Sigmoid colon (tissue), 7 donors: ENCODE measurements around the gene EXOC6B. TPM values are rescaled to one million over a fixed set of nuclear protein-coding genes. Genes with fewer than 3 reads are reported as not detected.

Source experiments
- DNase-seq: peaks from one replicate; pipeline ENCODE4 v3.0.0-alpha.2; 2019
- H3K27ac ChIP-seq, 4 donors: fragments of 200-600 bp; sonication (generic); one replicate each; pipeline ENCODE4 v1.5.1; 2016 to 2019; ENCODE audit warnings: mild to moderate bottlenecking in 1 of 4
- H3K27me3 ChIP-seq, 3 donors: fragments of 200-600 bp; sonication (generic); one replicate each; pipeline ENCODE4 v1.5.1; 2019; ENCODE audit warnings: mild to moderate bottlenecking in 1 of 3
- H3K36me3 ChIP-seq, 4 donors: fragments of 200-600 bp; sonication (generic); one replicate each; pipeline ENCODE4 v1.5.1; 2016 to 2019
- H3K4me1 ChIP-seq, 4 donors: fragments of 200-600 bp; sonication (generic); one replicate each; pipeline ENCODE4 v1.5.1; 2017 to 2019
- H3K4me3 ChIP-seq, 4 donors: fragments of 200-600 bp; sonication (generic); one replicate each; pipeline ENCODE4 v1.5.1; 2017 to 2019; ENCODE audit warnings: mild to moderate bottlenecking in 2 of 4, moderate library complexity in 1 of 4
- H3K9me3 ChIP-seq, 4 donors: fragments of 200-600 bp in 3 of 4; sonication (generic) in 3 of 4; one replicate each; pipeline versions ENCODE4 v1.5.1 to v1.6.1; 2013 to 2019
- EP300 ChIP-seq, 4 donors: sonication (generic); formaldehyde crosslinking; IDR thresholded peaks; one replicate each; pipeline ENCODE4 v1.6.1; 2017; ENCODE audit warnings: antibody characterized with exemption in 4 of 4
- POLR2A ChIP-seq, 2 donors: fragments of 450-650 bp; IDR thresholded peaks; one replicate each; pipeline ENCODE4 v1.6.1; 2016; ENCODE audit warnings: antibody characterized with exemption in 2 of 2, mild to moderate bottlenecking in 2 of 2, moderate library complexity in 2 of 2
- POLR2AphosphoS5 ChIP-seq, 4 donors: sonication (generic); formaldehyde crosslinking; IDR thresholded peaks; one replicate each; pipeline ENCODE4 v1.6.1; 2017; ENCODE audit warnings: antibody characterized with exemption in 4 of 4
- WGBS, 2 donors: extraction: QIAGEN DNeasy Blood & Tissue Kit; methylation state at CpG; one replicate each; pipeline ENCODE4 v1.1.7; 2013; 5-methylcytosine and 5-hydroxymethylcytosine counted together
- intact Hi-C: fragments of 100-400 bp; cut with DNase I; formaldehyde crosslinking; loops from one replicate; pipeline ENCODE4 v1.15.1; 2023
- polyA plus RNA-seq, 3 donors: library from polyadenylated mRNA; stranded (reverse); fragments of 200-250 nt; gene quantifications; one replicate each; pipeline ENCODE4 v1.2.3, GENCODE V29; 2013
- total RNA-seq, 4 donors: library from RNA; depleted of rRNA; stranded (reverse); fragments of >200 nt; gene quantifications; one replicate each; pipeline ENCODE4 v1.1.0, GENCODE V29; 2016
- TF ChIP-seq, protein P1 (sequence below), 4 experiments: fragments of 450-650 bp in 3 of 4; fragments of 200-600 bp in 1 of 4; IDR thresholded peaks; one replicate each; pipeline ENCODE4 v1.5.1; 2016 to 2019; ENCODE audit warnings: antibody characterized with exemption in 4 of 4, mild to moderate bottlenecking in 3 of 4, moderate library complexity in 2 of 4
- donor health status: healthy with polysubstance abuse.
- donor health status: Bipolar disorder and iron deficiency.
- donor health status: healthy.

The EXOC6B gene
- total and polyA plus RNA-seq, 7 donors, result 5.0 to 46.1 (median 25.3) TPM

DNA sequence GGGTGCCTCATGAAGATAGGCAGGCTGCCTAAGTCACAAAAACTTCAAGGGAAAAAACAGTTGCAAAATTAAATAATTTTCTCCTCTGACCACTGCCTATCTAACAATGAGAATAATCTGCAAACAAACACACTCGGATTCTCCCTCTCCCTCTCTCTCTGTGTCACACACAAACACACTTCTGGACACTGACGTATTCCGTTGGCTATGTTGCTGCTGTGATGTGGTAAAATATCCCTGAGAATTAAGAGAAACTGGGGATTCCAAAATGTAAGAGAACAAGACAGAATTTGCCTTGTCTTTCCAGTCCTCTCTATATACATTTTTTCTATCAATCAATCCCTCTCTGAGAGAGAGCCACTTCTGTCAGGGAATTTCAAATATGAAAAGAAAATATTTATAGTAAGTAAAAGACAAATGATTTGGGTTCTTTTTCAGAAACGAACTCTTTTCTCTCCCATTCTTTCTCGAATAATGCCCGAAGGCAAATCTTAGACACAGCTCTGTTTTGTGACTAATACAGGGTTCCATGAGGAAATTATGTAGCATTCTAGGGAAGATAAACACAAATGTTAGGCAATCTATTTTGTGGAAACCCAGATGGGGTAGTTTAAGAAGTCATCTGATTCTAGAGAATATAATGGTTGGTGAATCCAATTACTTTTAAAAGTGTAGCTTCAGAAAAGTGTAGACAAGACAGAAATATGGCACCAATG, 367.9 kb downstream of the EXOC6B start:
- H3K27me3 ChIP-seq, result no peaks in the 10 kb centered on the region
- peaks cover 0 to 6% (median under 1%) of the 10 kb centered on the region in 4 donors for H3K9me3 ChIP-seq
- peaks cover 0 to under 1% (median 0%) of the 10 kb centered on the region in 4 donors for H3K36me3 ChIP-seq
- WGBS, 2 donors, result 81 to 87% methylated on average over 6 of the region's 6 CpGs
- no peak overlapping the region for H3K27ac ChIP-seq
- no peaks in the 10 kb centered on the region for H3K4me1 ChIP-seq
- TF ChIP-seq POLR2AphosphoS5 (IDR thresholded peaks at IDR 0.05) (no peak), POLR2A (IDR thresholded peaks at IDR 0.05) (no peak), EP300 (IDR thresholded peaks at IDR 0.05) (no peak)
- TF ChIP-seq, protein P1, sequence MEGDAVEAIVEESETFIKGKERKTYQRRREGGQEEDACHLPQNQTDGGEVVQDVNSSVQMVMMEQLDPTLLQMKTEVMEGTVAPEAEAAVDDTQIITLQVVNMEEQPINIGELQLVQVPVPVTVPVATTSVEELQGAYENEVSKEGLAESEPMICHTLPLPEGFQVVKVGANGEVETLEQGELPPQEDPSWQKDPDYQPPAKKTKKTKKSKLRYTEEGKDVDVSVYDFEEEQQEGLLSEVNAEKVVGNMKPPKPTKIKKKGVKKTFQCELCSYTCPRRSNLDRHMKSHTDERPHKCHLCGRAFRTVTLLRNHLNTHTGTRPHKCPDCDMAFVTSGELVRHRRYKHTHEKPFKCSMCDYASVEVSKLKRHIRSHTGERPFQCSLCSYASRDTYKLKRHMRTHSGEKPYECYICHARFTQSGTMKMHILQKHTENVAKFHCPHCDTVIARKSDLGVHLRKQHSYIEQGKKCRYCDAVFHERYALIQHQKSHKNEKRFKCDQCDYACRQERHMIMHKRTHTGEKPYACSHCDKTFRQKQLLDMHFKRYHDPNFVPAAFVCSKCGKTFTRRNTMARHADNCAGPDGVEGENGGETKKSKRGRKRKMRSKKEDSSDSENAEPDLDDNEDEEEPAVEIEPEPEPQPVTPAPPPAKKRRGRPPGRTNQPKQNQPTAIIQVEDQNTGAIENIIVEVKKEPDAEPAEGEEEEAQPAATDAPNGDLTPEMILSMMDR (IDR thresholded peaks at IDR 0.05), result no peak
- no peak overlapping the region for H3K4me3 ChIP-seq
- intact Hi-C loops, result no loop called here
- DNase-seq, result no peak

DNA sequence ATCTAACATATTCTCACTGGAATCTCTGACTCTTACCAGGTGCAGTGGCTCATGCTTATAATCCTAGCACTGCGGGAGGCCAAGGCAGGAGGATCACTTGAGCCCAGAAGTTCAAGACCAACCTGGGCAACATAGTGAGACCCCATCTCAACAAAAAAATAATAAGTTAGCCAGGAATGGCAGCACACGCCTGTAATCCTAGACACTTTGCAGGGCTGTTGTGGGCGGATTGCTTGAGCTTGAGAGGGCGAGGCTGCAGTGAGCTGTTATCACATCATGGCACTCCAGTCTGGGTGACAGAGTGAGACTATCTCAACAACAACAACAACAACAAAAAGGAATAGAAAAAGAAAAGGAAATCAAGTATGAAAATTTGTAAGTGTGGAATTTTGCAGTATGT, 371.6 kb downstream of the EXOC6B start:
- Histone ChIP-seq H3K27me3 (no peaks in the 10 kb centered on the region), H3K4me3 (no peak overlapping the region), H3K27ac (no peak overlapping the region), H3K36me3 (no peaks in the 10 kb centered on the region), H3K9me3 (no peaks in the 10 kb centered on the region), H3K4me1 (no peaks in the 10 kb centered on the region)
- 97% methylated on average over 4 of the region's 4 CpGs for WGBS, 2 donors
- no peak for DNase-seq
- TF ChIP-seq, protein P1 (IDR thresholded peaks at IDR 0.05), result no peak
- TF ChIP-seq POLR2A (IDR thresholded peaks at IDR 0.05), result no peak
- TF ChIP-seq EP300 (IDR thresholded peaks at IDR 0.05), result no peak
- TF ChIP-seq POLR2AphosphoS5 (IDR thresholded peaks at IDR 0.05), result no peak
- intact Hi-C loops, result no loop called here

DNA sequence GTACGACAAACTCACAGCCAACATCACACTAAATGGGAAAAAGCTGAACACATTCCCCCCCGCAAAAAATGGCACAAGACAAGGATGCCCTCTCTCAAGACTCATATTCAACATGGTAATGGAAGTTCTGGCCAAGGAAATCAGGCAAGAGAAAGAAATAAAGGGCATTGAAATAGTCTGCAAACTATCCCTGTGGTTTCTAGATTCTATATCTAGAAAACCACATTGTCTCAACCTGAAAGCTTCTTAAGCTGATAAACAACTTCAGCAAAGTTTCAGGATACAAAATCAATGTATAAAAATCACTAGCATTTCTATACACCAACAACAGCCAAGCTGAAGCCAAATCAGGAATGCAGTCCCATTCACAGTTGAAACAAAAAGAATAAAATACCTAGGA, 383.6 kb downstream of the EXOC6B start:
- intact Hi-C loops, result no loop called here
- Histone ChIP-seq H3K27ac (no peak overlapping the region), H3K27me3 (no peaks in the 10 kb centered on the region), H3K36me3 (no peaks in the 10 kb centered on the region), H3K9me3 (peaks cover 0 to 10% (median 0%) of the 10 kb centered on the region in 4 donors), H3K4me3 (no peak overlapping the region), H3K4me1 (no peaks in the 10 kb centered on the region)
- 94 to 95% methylated on average over 2 of the region's 2 CpGs for WGBS, 2 donors
- TF ChIP-seq POLR2A (IDR thresholded peaks at IDR 0.05) (no peak), POLR2AphosphoS5 (IDR thresholded peaks at IDR 0.05) (no peak), EP300 (IDR thresholded peaks at IDR 0.05) (no peak)
- TF ChIP-seq, protein P1 (IDR thresholded peaks at IDR 0.05), result no peak
- DNase-seq, result no peak

DNA sequence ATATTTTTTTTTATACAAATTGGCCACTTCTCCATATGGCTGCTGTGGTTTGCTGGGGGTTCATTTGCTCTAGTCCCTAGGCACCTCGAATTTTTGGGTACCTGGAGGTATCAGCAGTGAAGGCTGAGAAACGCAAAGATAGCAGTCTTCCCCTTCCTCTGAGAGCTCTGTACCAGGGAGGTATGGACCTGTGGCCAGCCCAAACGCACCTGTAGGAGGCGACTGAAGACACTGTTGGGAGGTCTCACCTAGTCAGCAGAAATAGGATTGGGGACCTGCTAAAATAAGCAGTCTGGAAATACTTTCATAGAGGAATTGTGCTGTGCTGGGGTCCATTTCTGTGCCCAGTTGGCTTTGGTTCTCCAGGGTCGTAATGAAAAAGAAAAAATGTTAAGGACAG, 385.9 kb downstream of the EXOC6B start:
- Histone ChIP-seq H3K4me1 (no peaks in the 10 kb centered on the region), H3K27me3 (no peaks in the 10 kb centered on the region), H3K9me3 (peaks cover 0 to 10% (median 0%) of the 10 kb centered on the region in 4 donors), H3K36me3 (no peaks in the 10 kb centered on the region), H3K4me3 (no peak overlapping the region), H3K27ac (no peak overlapping the region)
- TF ChIP-seq EP300 (IDR thresholded peaks at IDR 0.05), result no peak
- no peak for TF ChIP-seq POLR2AphosphoS5 (IDR thresholded peaks at IDR 0.05)
- TF ChIP-seq, protein P1 (IDR thresholded peaks at IDR 0.05), result no peak
- no peak for TF ChIP-seq POLR2A (IDR thresholded peaks at IDR 0.05)
- WGBS, 2 donors, result 86 to 88% methylated on average over 5 of the region's 5 CpGs
- DNase-seq, result no peak
- intact Hi-C loops, result no loop called here
